Ascending aorta (tissue), 2 donors: Measurements from ENCODE around the gene MIPOL1. TPM values are rescaled to one million over a fixed set of nuclear protein-coding genes. Genes with fewer than 3 reads are reported as not detected.

Experiments used
- DNase-seq, 2 donors: peaks; one replicate each; pipeline ENCODE4 v3.0.0-alpha.2; 2019; ENCODE audit warnings: low spot score in 2 of 2
- H3K27ac ChIP-seq, 2 donors: fragments of 200-600 bp; sonication (generic); one replicate each; pipeline ENCODE4 v1.5.1; 2016 to 2017; ENCODE audit warnings: mild to moderate bottlenecking in 1 of 2
- H3K27me3 ChIP-seq: fragments of 200-600 bp; sonication (generic); one replicate; pipeline ENCODE4 v1.5.1; 2017
- H3K36me3 ChIP-seq, 2 donors: fragments of 200-600 bp; sonication (generic); one replicate each; pipeline ENCODE4 v1.5.1; 2016
- H3K4me1 ChIP-seq, 2 donors: fragments of 200-600 bp; sonication (generic); one replicate each; pipeline ENCODE4 v1.5.1; 2016 to 2017; ENCODE audit warnings: mild to moderate bottlenecking in 1 of 2
- H3K4me3 ChIP-seq, 2 donors: fragments of 200-600 bp; sonication (generic); one replicate each; pipeline ENCODE4 v1.5.1; 2016 to 2017; ENCODE audit warnings: mild to moderate bottlenecking in 1 of 2
- H3K9me3 ChIP-seq, 2 donors: fragments of 200-600 bp; sonication (generic); one replicate each; pipeline ENCODE4 v1.5.1; 2016
- intact Hi-C: fragments of 100-400 bp; cut with DNase I; formaldehyde crosslinking; loops from one replicate; pipeline ENCODE4 v1.15.1; 2023
- total RNA-seq: library from RNA; depleted of rRNA; stranded (reverse); fragments of >200 nt; gene quantifications from one replicate; pipeline ENCODE4 v1.1.0, GENCODE V29; 2016
- TF ChIP-seq, protein P1 (sequence below), 3 experiments: fragments of 200-600 bp in 2 of 3; fragments of 450-650 bp in 1 of 3; sonication (generic) in 2 of 3; IDR thresholded peaks; one replicate each; pipeline ENCODE4 v1.5.1; 2016 to 2019; ENCODE audit warnings: antibody characterized with exemption in 3 of 3, mild to moderate bottlenecking in 1 of 3, moderate library complexity in 1 of 3

MIPOL1 gene
- total RNA-seq, 1 donor from 2014 or later = 8.6 TPM

DNA sequence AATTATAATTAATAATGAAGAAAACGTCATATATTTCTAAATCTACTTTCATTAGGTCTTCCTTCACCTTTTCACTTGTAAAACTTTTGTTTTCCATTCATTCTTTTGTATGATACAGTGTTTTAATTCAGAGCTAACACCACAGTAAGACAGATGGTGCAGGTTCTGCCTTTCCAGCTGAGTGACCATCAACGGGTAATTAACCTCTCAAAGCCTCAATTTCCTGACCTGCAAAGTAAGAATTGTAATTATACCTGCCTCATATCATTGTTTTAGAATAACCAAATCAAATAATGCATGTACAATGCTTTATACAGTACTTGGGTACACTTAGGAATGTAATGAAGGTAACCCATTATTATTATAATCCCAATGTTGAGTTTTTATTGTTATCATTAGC is 239.8 kb downstream of the MIPOL1 start:
- Histone ChIP-seq H3K27me3 (no peaks in the 10 kb centered on the region), H3K4me1 (no peaks in the 10 kb centered on the region), H3K9me3 (no peaks in the 10 kb centered on the region), H3K36me3 (no peaks in the 10 kb centered on the region), H3K27ac (no peak overlapping the region), H3K4me3 (no peak overlapping the region)
- intact Hi-C loops = no loop called here
- DNase-seq = no peak
- TF ChIP-seq, protein P1, sequence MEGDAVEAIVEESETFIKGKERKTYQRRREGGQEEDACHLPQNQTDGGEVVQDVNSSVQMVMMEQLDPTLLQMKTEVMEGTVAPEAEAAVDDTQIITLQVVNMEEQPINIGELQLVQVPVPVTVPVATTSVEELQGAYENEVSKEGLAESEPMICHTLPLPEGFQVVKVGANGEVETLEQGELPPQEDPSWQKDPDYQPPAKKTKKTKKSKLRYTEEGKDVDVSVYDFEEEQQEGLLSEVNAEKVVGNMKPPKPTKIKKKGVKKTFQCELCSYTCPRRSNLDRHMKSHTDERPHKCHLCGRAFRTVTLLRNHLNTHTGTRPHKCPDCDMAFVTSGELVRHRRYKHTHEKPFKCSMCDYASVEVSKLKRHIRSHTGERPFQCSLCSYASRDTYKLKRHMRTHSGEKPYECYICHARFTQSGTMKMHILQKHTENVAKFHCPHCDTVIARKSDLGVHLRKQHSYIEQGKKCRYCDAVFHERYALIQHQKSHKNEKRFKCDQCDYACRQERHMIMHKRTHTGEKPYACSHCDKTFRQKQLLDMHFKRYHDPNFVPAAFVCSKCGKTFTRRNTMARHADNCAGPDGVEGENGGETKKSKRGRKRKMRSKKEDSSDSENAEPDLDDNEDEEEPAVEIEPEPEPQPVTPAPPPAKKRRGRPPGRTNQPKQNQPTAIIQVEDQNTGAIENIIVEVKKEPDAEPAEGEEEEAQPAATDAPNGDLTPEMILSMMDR (IDR thresholded peaks at IDR 0.05) = no peak

- intact Hi-C loops = no loop called here
- TF ChIP-seq, protein P1 (IDR thresholded peaks at IDR 0.05) = no peak
- no peaks in the 10 kb centered on the region for H3K36me3 ChIP-seq
- no peak for DNase-seq
- no peaks in the 10 kb centered on the region for H3K4me1 ChIP-seq
- no peaks in the 10 kb centered on the region for H3K9me3 ChIP-seq
- H3K27ac ChIP-seq = no peak overlapping the region
- no peaks in the 10 kb centered on the region for H3K27me3 ChIP-seq
- no peak overlapping the region for H3K4me3 ChIP-seq
Measured at GRCh38 chr14:37438444-37438843, 240.7 kb downstream of the MIPOL1 start.

- H3K27ac ChIP-seq = no peak overlapping the region
- intact Hi-C loops = no loop called here
- TF ChIP-seq, protein P1 (IDR thresholded peaks at IDR 0.05) = no peak
Measured at GRCh38 chr14:37443461-37443860, 245.7 kb downstream of the MIPOL1 start.

GRCh38 chr14:37447883-37448391 is 250.2 kb downstream of the MIPOL1 start:
- intact Hi-C loops = no loop called here
- no peaks in the 10 kb centered on the region for H3K4me1 ChIP-seq
- H3K36me3 ChIP-seq = no peaks in the 10 kb centered on the region
- no peaks in the 10 kb centered on the region for H3K27me3 ChIP-seq
- TF ChIP-seq, protein P1 (IDR thresholded peaks at IDR 0.05) = no peak
- no peak overlapping the region for H3K4me3 ChIP-seq
- peaks cover 0 to 3% of the 10 kb centered on the region in 2 donors for H3K9me3 ChIP-seq
- no peak for DNase-seq
- no peak overlapping the region for H3K27ac ChIP-seq

More at GRCh38 chr14:37443461-37443860, 245.7 kb downstream of the MIPOL1 start:
- H3K36me3 ChIP-seq = no peaks in the 10 kb centered on the region
- H3K4me3 ChIP-seq = no peak overlapping the region
- no peaks in the 10 kb centered on the region for H3K27me3 ChIP-seq
- H3K9me3 ChIP-seq = peaks cover 0 to 3% of the 10 kb centered on the region in 2 donors
- no peaks in the 10 kb centered on the region for H3K4me1 ChIP-seq
- no peak for DNase-seq

GRCh38 chr14:37452323-37452722 is 254.6 kb downstream of the MIPOL1 start:
- Histone ChIP-seq H3K27me3 (no peaks in the 10 kb centered on the region), H3K27ac (no peak overlapping the region), H3K4me3 (no peak overlapping the region), H3K4me1 (no peaks in the 10 kb centered on the region), H3K36me3 (no peaks in the 10 kb centered on the region), H3K9me3 (peaks cover 0 to 3% of the 10 kb centered on the region in 2 donors)
- intact Hi-C loops = no loop called here
- no peak for DNase-seq
- TF ChIP-seq, protein P1 (IDR thresholded peaks at IDR 0.05) = no peak

GRCh38 chr14:37453985-37454384 is 256.2 kb downstream of the MIPOL1 start:
- H3K4me1 ChIP-seq = no peaks in the 10 kb centered on the region
- H3K27ac ChIP-seq = no peak overlapping the region
- no peaks in the 10 kb centered on the region for H3K9me3 ChIP-seq
- no peak overlapping the region for H3K4me3 ChIP-seq
- DNase-seq = no peak
- TF ChIP-seq, protein P1 (IDR thresholded peaks at IDR 0.05) = no peak
- no peaks in the 10 kb centered on the region for H3K36me3 ChIP-seq
- H3K27me3 ChIP-seq = no peaks in the 10 kb centered on the region
- intact Hi-C loops = no loop called here
